Kidney (tissue), 14 donors: ENCODE results near the gene SAMD7. TPM values are rescaled to one million over a fixed set of nuclear protein-coding genes. Genes with fewer than 3 reads are reported as not detected.
A peak's percentile ranks its signal among the peaks of the same experiment; 100 is the strongest.

ENCODE experiments used
- DNase-seq, 5 donors: peaks; one replicate each; pipeline ENCODE4 v3.0.0-alpha.2; 2013 to 2020
- FAIRE-seq: peaks from 2 replicates; lab custom pipeline; 2012; peaks lifted over from hg19 to GRCh38; lab: Jason Lieb, UNC
- H3K27ac ChIP-seq, 2 donors: one replicate each; pipeline ENCODE4 v1.7.0; 2013; ENCODE audit warnings: low read depth in 2 of 2, low read length in 2 of 2, inconsistent platforms in 1 of 2
- H3K27me3 ChIP-seq: one replicate; pipeline ENCODE4 v1.7.1; 2013; ENCODE audit warnings: low read length, inconsistent platforms; ENCODE audit not compliant: control insufficient read depth, insufficient read depth
- H3K36me3 ChIP-seq, 3 donors: one replicate each; pipeline versions ENCODE4 v1.7.0 to v1.7.1; 2013; ENCODE audit warnings: low read length in 3 of 3, control low read depth in 1 of 3, inconsistent platforms in 1 of 3; ENCODE audit not compliant: insufficient read depth in 3 of 3, control insufficient read depth in 2 of 3
- H3K4me1 ChIP-seq, 3 donors: one replicate each; pipeline versions ENCODE4 v1.7.0 to v1.7.1; 2013; ENCODE audit warnings: low read length in 3 of 3, inconsistent platforms in 1 of 3, low read depth in 1 of 3; ENCODE audit not compliant: control insufficient read depth in 2 of 3, insufficient read depth in 2 of 3
- H3K4me3 ChIP-seq, 3 donors: one replicate each; pipeline versions ENCODE4 v1.7.0 to v1.8.1; 2013; ENCODE audit warnings: low read length in 3 of 3, control low read depth in 1 of 3, inconsistent platforms in 1 of 3
- H3K9ac ChIP-seq, 3 donors: one replicate each; pipeline versions ENCODE4 v1.7.0 to v1.7.1; 2013; ENCODE audit warnings: low read length in 3 of 3, control low read depth in 1 of 3, inconsistent platforms in 1 of 3
- H3K9me3 ChIP-seq, 3 donors: one replicate each; pipeline versions ENCODE4 v1.7.0 to v1.7.1; 2013; ENCODE audit warnings: low read length in 3 of 3, control low read depth in 1 of 3, inconsistent platforms in 1 of 3; ENCODE audit not compliant: control insufficient read depth in 2 of 3, insufficient read depth in 1 of 3
- CTCF ChIP-seq: IDR thresholded peaks from 3 replicates; pipeline ENCODE4 v1.5.1; 2012; ENCODE audit warnings: mild to moderate bottlenecking, moderate library complexity, borderline replicate concordance; ENCODE audit not compliant: insufficient read depth; ENCODE audit errors: extremely low read depth
- intact Hi-C: fragments of 100-400 bp; cut with DNase I; formaldehyde crosslinking; loops from one replicate; pipeline ENCODE4 v1.11.1; 2022
- polyA plus RNA-seq: library from polyadenylated mRNA; stranded (reverse); fragments of 350-450 nt; fragmentation: Illumina TruSeq; extraction: RNeasy Lipid Tissue Mini Kit (QIAGEN cat#74804); gene quantifications from one replicate; pipeline ENCODE4 v1.2.3, GENCODE V29; 2014; ENCODE audit warnings: low read depth, low replicate concordance; ENCODE audit not compliant: insufficient read depth
- total RNA-seq: library from RNA; stranded (reverse); fragmentation: NEBNext Ultra II Directional; extraction: Animal tissue kit (Norgen Biotek cat#: 25700); gene quantifications from one replicate; pipeline ENCODE4 v1.2.1, GENCODE V29; 2021
- donor health status: control.
- donor health status: control.
- donor health status: control.
- donor health status: control.
- donor health status: control.
- donor health status: DM: yes; HTN: yes; CAD: no.
- donor health status: Normal renal cell carcinoma (clear cell type).

The SAMD7 gene
- total and polyA plus RNA-seq, 2 donors from 2014 or later: not detected

GRCh38 chr3:169913323-169913722 lies 2.0 kb downstream of the SAMD7 start:
- H3K9ac ChIP-seq: no peak overlapping the region
- no peak for DNase-seq
- H3K4me1 ChIP-seq: no peaks in the 10 kb centered on the region
- no peak overlapping the region for H3K4me3 ChIP-seq
- H3K27ac ChIP-seq: no peak overlapping the region
- no peaks in the 10 kb centered on the region for H3K9me3 ChIP-seq
- FAIRE-seq: no peak
- H3K36me3 ChIP-seq: no peaks in the 10 kb centered on the region
- no peak for TF ChIP-seq CTCF
- intact Hi-C loops: no loop called here
- no peaks in the 10 kb centered on the region for H3K27me3 ChIP-seq

- Histone ChIP-seq H3K4me1 (no peaks in the 10 kb centered on the region), H3K36me3 (no peaks in the 10 kb centered on the region), H3K4me3 (no peak overlapping the region), H3K27ac (no peak overlapping the region), H3K9me3 (no peaks in the 10 kb centered on the region), H3K9ac (no peak overlapping the region), H3K27me3 (no peaks in the 10 kb centered on the region)
- TF ChIP-seq CTCF: no peak
- intact Hi-C loops: no loop called here
- FAIRE-seq (no peak), DNase-seq (no peak)
These were observed 2.9 kb downstream of the SAMD7 start for GRCh38 chr3:169914321-169914720.

- Histone ChIP-seq H3K36me3 (no peaks in the 10 kb centered on the region), H3K9ac (no peak overlapping the region), H3K4me1 (peaks cover 0 to 6% (median 0%) of the 10 kb centered on the region in 3 donors), H3K27ac (no peak overlapping the region), H3K4me3 (no peak overlapping the region), H3K9me3 (no peaks in the 10 kb centered on the region), H3K27me3 (no peaks in the 10 kb centered on the region)
- intact Hi-C loops: no loop called here
- no peak for TF ChIP-seq CTCF
- DNase-seq (peak in 3 of 5 donors; percentile 16 to 77 (median 50)), FAIRE-seq (no peak)
These were observed 11.8 kb downstream of the SAMD7 start for GRCh38 chr3:169923189-169923588.

- intact Hi-C loops: no loop called here
- no peak for FAIRE-seq
- Histone ChIP-seq H3K4me1 (peaks cover 0 to 6% (median 0%) of the 10 kb centered on the region in 3 donors), H3K9ac (no peak overlapping the region), H3K36me3 (no peaks in the 10 kb centered on the region), H3K27me3 (no peaks in the 10 kb centered on the region), H3K9me3 (no peaks in the 10 kb centered on the region), H3K4me3 (no peak overlapping the region), H3K27ac (no peak overlapping the region)
- no peak for TF ChIP-seq CTCF
- DNase-seq: no peak
These were observed 12.5 kb downstream of the SAMD7 start for GRCh38 chr3:169923831-169924230.
